ENCODE measurements around the gene SIGLEC15.
A peak's percentile ranks its signal among the peaks of the same experiment; 100 is the strongest.
"Not testable (repeated sequence)": the region's sequence is repeated elsewhere in the genome, so short reads cannot be mapped to it uniquely, and the experiment has no call there.

The SIGLEC15 gene

GRCh38 chr18:45844938-45845337 is 19.5 kb downstream of the SIGLEC15 start:
- DNase-seq (ENCODE audit: low spot score): no peak

GRCh38 chr18:45845410-45845809 is 19.9 kb downstream of the SIGLEC15 start:
- DNase-seq (ENCODE audit: low spot score): no peak

- no peak for DNase-seq (ENCODE audit: low spot score)
Observed at GRCh38 chr18:45847119-45847518, 21.6 kb downstream of the SIGLEC15 start.

- not testable (repeated sequence) for DNase-seq (ENCODE audit: low spot score)
Observed at GRCh38 chr18:45848643-45849042, 23.2 kb downstream of the SIGLEC15 start.

GRCh38 chr18:45849529-45849928 is 24.1 kb downstream of the SIGLEC15 start:
- DNase-seq (ENCODE audit: low spot score): no peak

- no peak for DNase-seq (ENCODE audit: low spot score)
Observed at GRCh38 chr18:45850021-45850420, 24.5 kb downstream of the SIGLEC15 start.

- DNase-seq (ENCODE audit: low spot score): no peak
Observed at GRCh38 chr18:45851161-45851925, 25.9 kb downstream of the SIGLEC15 start.

GRCh38 chr18:45852631-45853030 is 27.2 kb downstream of the SIGLEC15 start:
- DNase-seq (ENCODE audit: low spot score): no peak

- no peak for DNase-seq (ENCODE audit: low spot score)
Observed at GRCh38 chr18:45854036-45854586, 28.6 kb downstream of the SIGLEC15 start.

GRCh38 chr18:45856531-45856930 is 31.1 kb downstream of the SIGLEC15 start:
- no peak for DNase-seq (ENCODE audit: low spot score)

GRCh38 chr18:45859334-45859733 is 33.9 kb downstream of the SIGLEC15 start:
- DNase-seq (ENCODE audit: low spot score): no peak

GRCh38 chr18:45860492-45860891 is 35.0 kb downstream of the SIGLEC15 start:
- no peak for DNase-seq (ENCODE audit: low spot score)

- DNase-seq (ENCODE audit: low spot score): no peak
Observed at GRCh38 chr18:45860971-45861370, 35.5 kb downstream of the SIGLEC15 start.

- no peak for DNase-seq (ENCODE audit: low spot score)
Observed at GRCh38 chr18:45861926-45862325, 36.5 kb downstream of the SIGLEC15 start.

GRCh38 chr18:45863469-45863868 is 38.0 kb downstream of the SIGLEC15 start:
- DNase-seq (ENCODE audit: low spot score): no peak

- no peak for DNase-seq (ENCODE audit: low spot score)
Observed at GRCh38 chr18:45864081-45864480, 38.6 kb downstream of the SIGLEC15 start.

- no peak for DNase-seq (ENCODE audit: low spot score)
Observed at GRCh38 chr18:45865466-45865865, 40.0 kb downstream of the SIGLEC15 start.

- DNase-seq (ENCODE audit: low spot score): no peak
Observed at GRCh38 chr18:45870419-45870818, 44.9 kb downstream of the SIGLEC15 start.

GRCh38 chr18:45871431-45872084 is 46.1 kb downstream of the SIGLEC15 start:
- no peak for DNase-seq (ENCODE audit: low spot score)

GRCh38 chr18:45874491-45875184 is 49.2 kb downstream of the SIGLEC15 start:
- DNase-seq (ENCODE audit: low spot score): peak; percentile 52

GRCh38 chr18:45876161-45876560 is 50.7 kb downstream of the SIGLEC15 start:
- no peak for DNase-seq (ENCODE audit: low spot score)

- DNase-seq (ENCODE audit: low spot score): no peak
Observed at GRCh38 chr18:45877403-45877802, 51.9 kb downstream of the SIGLEC15 start.
